Adrenal gland (tissue), 19 donors: ENCODE measurements around the gene LRRTM1. TPM values are rescaled to one million over a fixed set of nuclear protein-coding genes. Genes with fewer than 3 reads are reported as not detected.

Source experiments
- DNase-seq, 7 donors: peaks; one replicate each; pipeline ENCODE4 v3.0.0-alpha.2; 2019 to 2020
- H3K27ac ChIP-seq, 5 donors: fragments of 200-600 bp; sonication (generic) in 4 of 5; 1 replicate in 3 of 5; 2 replicates in 2 of 5; pipeline versions ENCODE4 v1.5.1 to v1.8.0; 2016 to 2020; ENCODE audit warnings: mild to moderate bottlenecking in 1 of 5
- H3K27me3 ChIP-seq: fragments of 200-600 bp; 2 replicates; pipeline ENCODE4 v1.8.0; 2021
- H3K36me3 ChIP-seq, 2 donors: fragments of 200-600 bp; replicated peaks in 1 of 2; 1 replicate in 1 of 2; 2 replicates in 1 of 2; pipeline versions ENCODE4 v1.5.1 to v1.8.0; 2018 to 2022
- H3K4me1 ChIP-seq, 2 donors: fragments of 200-600 bp; replicated peaks in 1 of 2; 1 replicate in 1 of 2; 2 replicates in 1 of 2; pipeline versions ENCODE4 v1.5.1 to v1.8.0; 2018 to 2021
- H3K4me3 ChIP-seq, 4 donors: fragments of 200-600 bp; sonication (generic) in 3 of 4; one replicate each; pipeline ENCODE4 v1.5.1; 2016 to 2018
- H3K9me3 ChIP-seq, 3 donors: fragments of 200-600 bp; sonication (generic) in 1 of 3; replicated peaks in 1 of 3; 1 replicate in 2 of 3; 2 replicates in 1 of 3; pipeline versions ENCODE4 v1.5.1 to v1.8.0; 2016 to 2021
- CTCF ChIP-seq, 6 experiments: fragments of 450-650 bp in 4 of 6; fragments of 200-600 bp in 2 of 6; sonication (generic) in 1 of 6; IDR thresholded peaks; 1 replicate in 5 of 6; 2 replicates in 1 of 6; pipeline versions ENCODE4 v1.5.1 to v1.8.0; 2016 to 2021; ENCODE audit warnings: antibody characterized with exemption in 6 of 6, mild to moderate bottlenecking in 2 of 6, moderate library complexity in 1 of 6
- POLR2A ChIP-seq, 2 donors: fragments of 450-650 bp; IDR thresholded peaks; one replicate each; pipeline ENCODE4 v1.6.1; 2017; ENCODE audit warnings: antibody characterized with exemption in 2 of 2, mild to moderate bottlenecking in 2 of 2, moderate library complexity in 1 of 2
- WGBS, 4 donors: extraction: QIAGEN DNeasy Blood & Tissue Kit in 2 of 4; methylation state at CpG; one replicate each; pipeline versions ENCODE4 v1.1.5 to v1.1.7; 2013 to 2017; 5-methylcytosine and 5-hydroxymethylcytosine counted together
- intact Hi-C, 2 donors: fragments of 100-400 bp; cut with DNase I; formaldehyde crosslinking; loops; one replicate each; pipeline versions ENCODE4 v1.14.1 to v1.15.0; 2022 to 2023
- long read RNA-seq, 10 donors: library from polyadenylated mRNA in 3 of 10; unstranded in 2 of 10; stranded (forward) in 1 of 10; transcript quantifications; one replicate each; pipeline ENCODE4 v2.0.0 and lab custom pipeline, GENCODE V29; 2021 to 2026
- polyA plus RNA-seq, 3 donors: library from polyadenylated mRNA; stranded (reverse); fragments of 200-250 nt in 2 of 3; fragments of 350-450 nt in 1 of 3; fragmentation: Illumina TruSeq in 1 of 3; extraction: RNeasy Lipid Tissue Mini Kit (QIAGEN cat#74804) in 1 of 3; gene quantifications; one replicate each; pipeline ENCODE4 v1.2.3, GENCODE V29; 2013 to 2014
- total RNA-seq, 9 donors: library from RNA; depleted of rRNA in 4 of 9; stranded (reverse); fragments of >200 nt in 4 of 9; fragments of 120-200 nt in 1 of 9; fragmentation: NEBNext Ultra II Directional in 1 of 9; extraction: Animal tissue kit (Norgen Biotek cat#: 25700) in 1 of 9; gene quantifications; one replicate each; pipeline versions ENCODE4 v1.1.0 to v1.2.4, GENCODE V29; 2013 to 2023
- donor health status: healthy with polysubstance abuse.
- donor health status: Bipolar disorder and iron deficiency.
- donor health status: DM: yes; HTN: yes; CAD: no.
- donor health status: DM: no; HTN: no; CAD: no.
- donor health status: DM: no; HTN: no; CAD: no.
- donor health status: DM: yes; HTN: yes; CAD: no.

Gene LRRTM1
- total RNA-seq (1 to 10 TPM in 3 of 9 donors, under 1 TPM in 5, not detected in 1; 0.12 to 1.8 (median 0.27) TPM), polyA plus RNA-seq (under 1 TPM; 0.49 to 0.88 (median 0.74) TPM)
- long read RNA-seq, donor 1, result 0 reads
- long read RNA-seq, donor 2, result 0 reads
- long read RNA-seq, donor 3, result 0 reads
- long read RNA-seq, donor 4, result 0 reads
- long read RNA-seq, donor 5, partial matches to known transcripts, result 0 of 1 reads
- long read RNA-seq, donor 5, other reads (novel, unspliced or antisense), result 1 of 1 reads
- long read RNA-seq, donor 6, partial matches to known transcripts, result 1 of 3 reads
- long read RNA-seq, donor 6, other reads (novel, unspliced or antisense), result 1 of 3 reads
- long read RNA-seq, donor 7, result 0 reads
- long read RNA-seq, donor 8, result 0 reads
- long read RNA-seq, donor 9, result 0 reads
- long read RNA-seq, donor 10, result 0 reads

DNA sequence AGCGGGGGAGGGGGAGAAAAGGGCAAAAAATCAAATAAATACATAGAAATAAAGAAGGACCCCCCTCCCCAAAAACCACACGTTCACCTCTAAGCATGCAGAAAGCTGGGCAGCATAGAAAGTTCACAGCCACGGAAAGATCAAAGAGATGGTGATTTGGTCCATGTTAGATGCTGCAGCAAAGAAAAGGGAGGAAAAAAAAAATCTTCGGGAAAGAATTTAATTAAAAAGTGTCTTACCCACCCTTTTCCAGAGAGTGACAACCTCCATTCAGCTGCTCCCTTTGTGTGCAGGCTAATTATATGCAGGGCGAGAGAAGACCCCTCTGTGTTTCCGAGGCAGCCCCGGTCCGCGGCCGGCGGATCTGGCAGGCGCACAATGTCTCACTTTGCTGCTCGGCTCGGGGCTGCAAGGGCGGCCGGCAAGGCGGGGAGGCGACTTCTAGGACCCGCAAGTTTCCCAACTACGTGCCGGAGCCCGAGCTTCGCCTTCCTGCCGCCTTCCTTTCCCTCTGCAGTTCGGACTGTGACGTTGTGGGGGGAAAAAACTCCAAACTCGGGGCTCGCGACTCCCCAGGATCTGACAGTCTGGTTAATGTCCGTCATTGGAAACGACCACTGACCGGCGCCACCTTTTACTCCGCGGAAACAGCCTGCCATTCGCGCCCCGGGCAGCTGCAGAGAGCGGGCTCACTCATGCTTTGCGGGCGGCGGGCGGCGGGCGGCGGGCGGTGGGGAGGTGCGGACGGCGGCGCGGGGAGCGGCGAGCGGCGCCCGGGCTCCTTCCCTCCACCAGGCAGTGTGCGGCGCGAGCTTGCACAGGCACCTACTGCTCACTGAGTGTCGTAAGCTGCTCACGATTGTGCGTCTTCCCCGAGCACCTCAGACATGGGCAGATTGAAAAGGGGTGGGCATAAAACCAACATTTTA is at the start of gene LRRTM1:
Gene LRRTM1, minus strand, starts transcription at position 844 of the 929 bp plus-strand sequence. CDS start 933 bp downstream, outside the sequence.
- H3K36me3 ChIP-seq, result no peaks in the 10 kb centered on the region
- no peak within 1 kb of the TSS for H3K4me3 ChIP-seq
- no peak within 1 kb of the TSS for H3K27ac ChIP-seq
- intact Hi-C loops, result no loop called here
- TF ChIP-seq POLR2A (IDR thresholded peaks at IDR 0.05), result no peak
- TF ChIP-seq CTCF (IDR thresholded peaks at IDR 0.05), result no peak
- WGBS, 4 donors, result 1 to 3% (median 1%) methylated on average over 12 to 64 of the region's 64 CpGs
- peaks cover 24% of the 10 kb centered on the region for H3K27me3 ChIP-seq
- no peak for DNase-seq
- H3K4me1 ChIP-seq, result no peaks in the 10 kb centered on the region
- H3K9me3 ChIP-seq, result no peaks in the 10 kb centered on the region

DNA sequence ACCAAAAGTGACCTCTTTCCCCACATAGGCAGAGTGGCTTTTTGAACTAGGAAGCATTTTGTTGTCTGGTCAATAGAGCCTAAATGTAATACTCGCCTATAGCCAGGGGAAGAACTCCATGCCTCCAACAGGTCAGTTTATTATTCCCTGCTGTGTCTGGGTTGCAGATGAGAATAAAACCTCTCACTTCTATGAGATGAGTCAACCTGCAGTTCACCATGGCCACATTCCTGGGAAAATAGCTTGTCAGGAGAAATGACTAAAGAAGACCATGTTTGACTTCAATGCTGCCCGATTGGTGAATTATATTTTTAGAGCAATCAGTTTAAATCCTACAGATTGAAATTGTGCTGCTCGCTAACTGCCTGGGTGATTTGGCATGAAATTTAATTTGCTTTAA is 46.7 kb upstream of the LRRTM1 start:
- no peak for DNase-seq
- no peaks in the 10 kb centered on the region for H3K4me1 ChIP-seq
- no peak overlapping the region for H3K27ac ChIP-seq
- H3K4me3 ChIP-seq, result no peak overlapping the region
- intact Hi-C loops, result no loop called here
- no peaks in the 10 kb centered on the region for H3K27me3 ChIP-seq
- H3K36me3 ChIP-seq, result no peaks in the 10 kb centered on the region
- no peaks in the 10 kb centered on the region for H3K9me3 ChIP-seq
- TF ChIP-seq POLR2A (IDR thresholded peaks at IDR 0.05) (no peak), CTCF (IDR thresholded peaks at IDR 0.05) (no peak)
- 76 to 86% (median 82%) methylated on average over 3 of the region's 3 CpGs for WGBS, 4 donors

GRCh38 chr2:80348953-80349352 is 44.4 kb upstream of the LRRTM1 start:
- H3K4me3 ChIP-seq, result no peak overlapping the region
- intact Hi-C loops, result no loop called here
- H3K4me1 ChIP-seq, result no peaks in the 10 kb centered on the region
- H3K9me3 ChIP-seq, result no peaks in the 10 kb centered on the region
- no peak for DNase-seq
- H3K27ac ChIP-seq, result no peak overlapping the region
- H3K27me3 ChIP-seq, result no peaks in the 10 kb centered on the region
- TF ChIP-seq POLR2A (IDR thresholded peaks at IDR 0.05), result no peak
- no peak for TF ChIP-seq CTCF (IDR thresholded peaks at IDR 0.05)
- H3K36me3 ChIP-seq, result no peaks in the 10 kb centered on the region

GRCh38 chr2:80348078-80348477 is 43.5 kb upstream of the LRRTM1 start:
- no peak overlapping the region for H3K27ac ChIP-seq
- no peaks in the 10 kb centered on the region for H3K9me3 ChIP-seq
- no peak overlapping the region for H3K4me3 ChIP-seq
- intact Hi-C loops, result no loop called here
- H3K36me3 ChIP-seq, result no peaks in the 10 kb centered on the region
- no peak for DNase-seq
- no peaks in the 10 kb centered on the region for H3K4me1 ChIP-seq
- 42 to 60% (median 52%) methylated on average over 1 of the region's 1 CpG for WGBS, 4 donors
- TF ChIP-seq CTCF (IDR thresholded peaks at IDR 0.05), result no peak
- no peaks in the 10 kb centered on the region for H3K27me3 ChIP-seq
